NCI-H2029 treated with DMSO at 0.1 percent for 48 hours (cell line): ENCODE data around the gene MYO1B.

Experiments used
- DNase-seq: peaks from one replicate; lab custom pipeline; 2025; lab: John Stamatoyannopoulos, UW

The MYO1B gene

DNA sequence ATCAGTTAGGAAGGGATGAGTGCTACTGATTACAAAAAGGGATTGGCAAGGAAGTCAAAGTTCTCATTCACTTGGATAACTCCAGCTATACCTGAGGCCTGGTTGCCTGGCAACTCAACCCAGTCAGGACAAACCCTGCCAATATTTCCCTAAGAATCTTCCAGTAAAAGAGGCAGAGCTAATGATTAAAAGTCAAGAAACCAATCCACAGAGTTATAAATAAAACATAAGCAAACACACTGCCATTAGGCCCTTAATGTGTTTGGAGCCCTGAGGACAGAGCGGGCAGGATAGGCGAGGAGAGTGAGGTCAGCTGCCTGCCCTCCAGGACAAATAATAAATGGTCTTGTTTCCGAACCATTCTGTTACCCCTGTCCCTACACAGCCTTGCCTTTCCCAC lies 217.2 kb downstream of the MYO1B start:
- no peak for DNase-seq

DNA sequence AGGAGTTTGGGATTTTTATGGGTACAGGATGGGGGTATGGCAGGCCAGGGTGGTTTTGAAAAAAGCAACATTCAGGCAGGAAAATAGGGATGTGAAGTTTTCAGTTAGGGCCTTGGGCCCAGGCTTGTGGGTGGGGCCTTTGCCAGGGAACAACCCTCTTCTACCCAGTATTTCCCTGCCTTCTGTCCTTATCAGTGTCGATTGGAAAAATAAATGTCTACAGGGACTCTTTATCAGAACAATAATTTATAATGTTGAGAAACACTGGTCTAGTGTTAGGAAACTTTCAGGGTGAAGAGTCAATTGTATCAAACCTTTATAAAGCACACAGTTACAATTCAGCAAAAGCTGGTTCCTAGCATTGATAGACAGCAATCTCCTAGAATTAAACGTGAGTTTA lies 218.6 kb downstream of the MYO1B start:
- no peak for DNase-seq

DNA sequence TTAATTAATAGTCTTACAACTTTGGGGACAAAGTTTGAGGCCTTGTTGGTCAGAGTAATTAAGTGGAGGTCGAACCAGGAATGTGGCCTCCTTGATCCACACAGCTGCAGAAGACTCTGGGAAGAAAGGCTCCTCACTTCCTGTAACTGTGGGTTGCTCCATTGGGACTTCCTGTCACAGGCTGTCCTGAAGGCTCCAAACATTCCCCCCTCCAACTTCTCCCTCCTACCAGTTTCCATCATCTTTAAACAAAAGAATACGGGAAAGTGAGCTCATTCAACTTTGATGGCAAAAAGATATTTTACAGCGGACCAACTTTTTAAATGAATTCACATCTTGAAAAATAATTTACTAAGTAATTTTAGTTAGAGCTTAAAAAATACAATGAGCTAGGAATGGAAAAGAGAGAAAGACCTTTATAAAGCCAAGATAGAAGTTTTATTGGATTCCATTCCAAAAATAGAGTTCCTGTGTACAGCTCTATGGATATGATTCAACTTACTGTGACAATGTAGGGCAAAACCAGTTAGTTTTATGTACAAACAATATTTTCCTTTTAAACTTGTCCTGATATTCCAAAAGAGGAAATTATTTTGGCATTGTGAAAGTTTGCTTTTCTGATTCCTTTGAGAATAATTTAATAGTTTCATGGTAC lies 220.7 kb downstream of the MYO1B start:
- DNase-seq, result no peak

DNA sequence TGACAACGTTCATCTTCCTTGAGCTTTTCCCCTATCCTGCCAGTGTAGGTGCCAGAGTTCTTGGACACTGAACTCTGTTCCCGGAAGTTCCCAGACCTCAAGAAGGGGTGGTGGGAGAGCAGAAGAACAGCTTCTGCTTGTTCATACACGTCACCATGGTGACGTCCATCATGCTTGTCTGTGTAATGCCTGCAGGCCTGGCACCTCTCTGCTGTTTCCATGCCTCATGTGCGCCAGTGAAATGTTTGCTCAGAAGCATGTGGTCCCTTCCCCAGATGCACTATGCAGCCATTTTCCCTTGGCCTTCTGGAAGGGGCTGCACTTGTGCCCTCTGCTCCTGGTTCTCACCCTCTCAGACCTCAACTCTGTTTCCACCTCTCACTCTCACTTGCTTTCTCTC lies 221.9 kb downstream of the MYO1B start:
- no peak for DNase-seq

DNA sequence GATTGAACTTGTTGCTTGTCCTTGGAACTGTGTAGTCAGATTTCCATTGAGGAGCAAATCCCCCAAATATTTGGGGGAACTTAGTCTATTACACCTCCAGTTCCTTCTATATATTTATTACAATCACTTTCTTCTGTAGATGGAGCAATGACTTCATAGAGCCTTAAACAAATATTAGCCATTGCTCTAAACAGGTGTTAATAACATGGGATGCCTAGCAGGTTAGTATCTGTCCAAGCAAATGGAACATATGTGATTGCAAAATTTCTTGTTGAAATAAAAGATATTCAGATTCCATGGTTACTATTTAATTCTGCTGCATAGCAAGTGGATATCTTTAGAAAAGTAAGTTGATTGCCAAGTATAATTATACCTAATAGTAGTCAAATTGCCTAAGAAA lies 225.1 kb downstream of the MYO1B start:
- DNase-seq, result no peak

DNA sequence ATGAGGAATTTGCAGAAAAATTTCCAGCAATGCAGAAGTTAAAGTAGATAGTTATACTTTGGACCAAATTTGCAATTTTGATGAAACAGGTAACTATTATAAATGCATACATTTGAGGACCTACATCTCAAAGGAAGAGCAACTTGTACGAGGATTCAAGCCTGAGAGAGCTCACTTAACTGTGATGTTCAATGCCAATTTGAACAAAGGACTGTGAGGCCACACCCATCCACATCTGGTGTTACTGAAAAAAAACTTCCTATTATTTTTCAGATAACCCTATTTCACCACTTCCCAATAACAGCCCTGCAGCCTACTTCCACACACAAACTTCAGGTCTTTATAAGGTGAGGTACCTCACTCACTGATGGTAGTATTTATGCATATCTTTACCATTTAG lies 229.3 kb downstream of the MYO1B start:
- DNase-seq, result no peak
